HG03045 (cell line): Measurements from ENCODE around the gene ZDHHC7.
"Not testable (repeated sequence)": the region's sequence is repeated elsewhere in the genome, so short reads cannot be mapped to it uniquely, and the experiment has no call there.

ENCODE experiments used
- ATAC-seq: cut with Tn5 transposase; IDR thresholded peaks from one replicate; pipeline ENCODE4 v1.9.1; 2021; ENCODE audit warnings: mild to moderate bottlenecking, moderate library complexity; ENCODE audit not compliant: unreplicated experiment

Gene ZDHHC7

DNA sequence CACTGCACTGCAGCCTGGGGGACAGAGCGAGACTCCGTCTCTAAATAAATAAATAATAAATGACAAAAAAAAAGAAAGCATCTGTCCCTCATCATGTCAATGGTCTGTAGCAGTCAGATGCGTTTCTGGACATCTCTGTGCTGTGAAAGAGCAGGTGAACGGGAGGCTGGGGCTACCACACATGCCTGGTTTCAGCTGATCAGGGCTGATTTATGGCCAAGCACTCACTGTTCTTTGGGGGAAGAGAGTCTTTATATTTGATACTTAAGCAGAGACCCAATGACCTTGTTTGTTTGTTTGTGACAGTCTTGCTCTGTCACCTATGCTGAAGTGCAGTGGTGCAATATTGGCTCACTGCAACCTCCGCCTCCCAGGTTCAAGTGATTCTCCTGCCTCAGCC lies 33.7 kb upstream of the ZDHHC7 start:
- no peak for ATAC-seq

- no peak for ATAC-seq
Measured at GRCh38 chr16:85042606-85043005, 31.3 kb upstream of the ZDHHC7 start.

- ATAC-seq: no peak
Measured at GRCh38 chr16:85042167-85042526, 30.8 kb upstream of the ZDHHC7 start.

DNA sequence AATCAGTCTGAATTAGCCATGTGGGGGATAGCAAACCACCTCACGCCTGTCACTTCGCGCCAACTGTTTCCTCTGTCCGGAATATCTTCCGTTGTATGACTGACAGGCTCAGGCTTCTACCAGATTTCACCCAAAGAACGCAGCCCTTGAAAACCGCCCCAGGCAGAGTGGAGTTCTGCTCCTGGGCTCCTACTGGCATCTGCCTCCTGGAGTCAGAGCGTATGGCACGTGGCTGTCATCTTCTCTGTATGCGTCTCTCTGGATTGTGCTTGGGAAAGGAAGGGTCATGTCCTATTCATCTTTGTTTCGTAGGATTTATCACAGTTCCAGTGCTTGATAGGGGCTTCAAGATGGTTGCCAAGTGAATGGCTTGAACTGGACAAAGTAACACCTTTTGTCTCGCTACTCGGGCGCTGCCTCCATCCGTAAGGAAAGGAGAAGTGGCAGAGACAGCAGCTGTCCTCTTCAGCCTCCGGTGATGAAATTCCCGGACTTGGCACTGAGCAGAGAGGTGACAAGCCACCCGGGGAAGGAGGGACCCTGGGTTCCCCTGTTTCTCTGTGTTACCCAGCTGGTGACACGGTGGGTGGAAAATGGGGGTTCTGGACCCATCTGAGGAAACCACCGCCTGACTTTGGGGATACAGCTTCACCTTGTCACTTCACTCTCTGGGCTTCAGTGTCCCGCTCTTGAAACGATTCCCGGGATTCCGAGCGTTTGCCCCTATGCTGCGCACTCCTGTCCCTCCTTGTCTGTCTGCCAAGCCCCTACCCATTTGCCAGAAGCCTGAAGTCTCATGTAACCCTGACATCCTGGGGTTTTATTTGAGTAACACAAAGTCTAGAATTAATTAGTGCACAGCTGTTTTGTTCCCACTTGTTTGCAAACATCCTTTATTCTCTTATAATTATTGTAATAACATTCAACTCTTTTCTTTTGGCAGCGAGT lies 30.2 kb upstream of the ZDHHC7 start:
- no peak for ATAC-seq

DNA sequence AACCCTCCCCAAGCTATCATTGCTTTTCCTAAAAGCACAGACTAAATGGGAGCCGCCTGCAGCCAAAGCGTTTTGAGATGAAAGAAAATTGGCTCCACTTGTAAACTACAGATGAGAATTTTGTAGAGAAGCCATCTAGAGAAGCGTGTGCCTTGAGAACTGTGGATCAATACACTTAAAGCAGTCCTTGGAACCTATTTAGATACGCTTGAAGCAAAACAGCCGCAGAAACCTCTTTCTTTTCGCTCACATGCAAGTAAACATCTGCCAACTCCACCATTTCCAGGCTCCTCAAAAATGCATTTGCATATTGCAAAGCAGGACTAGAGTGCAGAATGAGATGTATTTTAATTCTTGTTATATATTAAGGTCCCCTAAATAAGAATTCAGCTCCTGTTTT lies 29.4 kb upstream of the ZDHHC7 start:
- ATAC-seq: no peak

GRCh38 chr16:85037721-85038120 lies 26.4 kb upstream of the ZDHHC7 start:
- no peak for ATAC-seq

- ATAC-seq: no peak
Measured at GRCh38 chr16:85037050-85037410, 25.7 kb upstream of the ZDHHC7 start.

DNA sequence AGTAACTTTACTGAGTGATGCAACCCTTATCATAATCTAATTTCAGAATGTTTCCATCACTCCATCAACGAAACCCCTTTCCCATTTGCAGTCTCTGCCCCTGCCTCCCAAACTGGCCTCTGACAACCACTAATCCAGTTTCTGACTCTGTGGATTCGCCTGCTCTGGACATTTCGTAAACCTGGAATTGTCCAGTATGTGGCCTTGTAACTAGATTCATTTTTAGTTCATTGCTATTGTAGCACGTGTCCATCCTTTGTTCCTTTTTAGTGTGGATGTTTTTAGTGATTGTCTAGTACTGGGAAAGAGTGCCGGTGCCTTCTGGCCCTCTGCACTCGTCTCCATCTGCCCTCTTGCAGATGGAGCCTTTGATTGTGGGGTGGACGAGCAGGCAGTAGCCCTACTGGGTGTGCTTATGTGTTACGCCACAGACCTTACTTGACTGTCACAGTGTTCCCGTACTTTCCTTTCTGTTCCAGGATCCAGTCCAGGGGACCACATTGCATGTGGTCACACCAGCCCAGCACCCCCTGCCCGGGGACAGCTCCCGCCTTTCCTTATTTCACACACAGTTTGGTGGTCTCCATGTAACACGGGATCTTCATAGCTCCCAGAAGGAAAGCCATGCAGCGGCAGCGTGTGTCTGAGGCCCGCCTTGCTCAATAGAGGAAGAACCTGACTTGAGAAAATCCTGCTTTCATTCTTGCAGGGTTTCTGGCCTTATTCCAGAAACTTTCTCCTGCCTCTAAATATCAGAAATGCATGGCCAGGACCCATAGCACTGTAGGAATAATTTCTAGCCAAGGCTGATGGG lies 25.1 kb upstream of the ZDHHC7 start:
- ATAC-seq: no peak

DNA sequence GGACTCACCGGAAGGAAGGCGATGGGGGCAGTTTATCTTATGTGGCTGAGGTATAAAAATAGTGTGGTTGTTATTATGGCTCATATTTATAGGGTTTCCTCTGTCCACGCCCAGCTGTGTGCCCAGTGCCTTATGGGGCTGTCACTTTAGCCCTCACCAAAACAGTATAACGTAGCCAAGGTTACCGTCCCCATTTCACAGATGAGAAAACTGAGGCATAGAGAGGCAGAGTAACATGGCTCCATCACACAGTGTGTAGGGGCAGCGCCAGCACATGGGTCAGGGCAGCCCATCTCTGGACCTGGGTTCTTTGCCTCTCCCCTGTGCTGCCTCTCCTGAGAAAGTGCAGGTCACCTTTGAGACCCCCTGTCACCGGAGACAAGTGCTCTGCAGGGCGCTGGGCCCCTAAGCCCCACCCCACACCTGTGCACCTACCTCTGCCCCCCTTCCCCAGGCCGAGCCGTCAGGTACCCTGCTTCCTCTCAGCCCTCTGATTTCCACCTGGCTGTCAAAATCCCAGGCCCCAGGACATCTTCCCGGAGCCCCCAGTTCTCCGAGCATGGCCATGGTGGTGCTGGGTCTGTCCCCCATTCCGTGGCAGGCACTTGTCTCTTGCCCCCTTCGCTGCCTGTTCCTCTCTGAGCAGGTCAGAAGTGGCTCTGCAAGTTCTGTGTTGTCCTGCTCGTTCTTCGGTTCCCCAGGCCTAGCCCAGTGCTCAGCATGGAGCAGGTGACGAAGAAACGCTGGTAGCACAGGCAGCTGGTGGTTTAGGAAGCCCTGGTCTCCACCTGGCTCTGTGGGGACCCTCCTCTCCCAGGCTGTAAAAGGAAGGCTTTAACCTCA lies 23.5 kb upstream of the ZDHHC7 start:
- no peak for ATAC-seq

- no peak for ATAC-seq
Measured at GRCh38 chr16:85033171-85033570, 21.8 kb upstream of the ZDHHC7 start.

DNA sequence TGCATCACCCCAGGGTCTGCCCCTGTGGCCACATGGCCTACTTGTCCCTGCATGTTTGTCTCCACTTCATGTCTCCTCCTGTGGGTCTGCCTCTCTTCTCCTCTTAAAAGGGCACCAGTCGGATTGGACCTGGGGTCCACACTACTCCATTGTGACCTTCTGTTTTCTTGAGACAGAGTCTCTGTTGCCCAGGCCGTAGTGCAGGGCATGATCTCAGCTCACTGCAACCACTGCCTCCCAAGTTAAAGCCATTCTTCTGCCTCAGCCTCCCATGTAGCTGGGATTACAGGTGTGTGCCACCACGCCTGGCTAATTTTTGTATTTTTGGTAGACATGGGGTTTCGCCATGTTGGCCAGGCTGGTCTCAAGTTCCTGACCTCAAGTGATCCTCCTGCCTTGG lies 20.9 kb upstream of the ZDHHC7 start:
- not testable (repeated sequence) for ATAC-seq

DNA sequence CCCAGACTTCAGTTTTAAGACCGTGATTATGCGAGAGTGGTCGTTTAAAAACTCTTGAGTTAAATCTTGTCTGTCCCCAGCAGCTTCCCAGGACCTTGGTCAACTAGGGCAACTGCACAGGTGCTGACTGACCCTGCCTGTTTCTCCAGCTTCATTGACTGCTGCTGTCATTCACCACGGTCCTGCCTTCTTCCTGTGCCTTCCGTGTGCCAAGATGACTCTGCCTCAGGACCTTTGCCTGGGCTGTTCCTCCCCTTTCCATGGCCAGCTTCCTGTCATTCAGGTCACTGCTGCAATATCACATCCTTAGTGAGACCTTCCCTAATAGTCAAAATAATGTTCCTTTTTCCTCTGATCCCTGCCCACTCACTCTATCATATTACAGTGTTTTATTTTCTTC lies 20.1 kb upstream of the ZDHHC7 start:
- ATAC-seq: no peak

GRCh38 chr16:85029981-85030401 lies 18.7 kb upstream of the ZDHHC7 start:
- ATAC-seq: no peak

- no peak for ATAC-seq
Measured at GRCh38 chr16:85029408-85029784, 18.1 kb upstream of the ZDHHC7 start.

DNA sequence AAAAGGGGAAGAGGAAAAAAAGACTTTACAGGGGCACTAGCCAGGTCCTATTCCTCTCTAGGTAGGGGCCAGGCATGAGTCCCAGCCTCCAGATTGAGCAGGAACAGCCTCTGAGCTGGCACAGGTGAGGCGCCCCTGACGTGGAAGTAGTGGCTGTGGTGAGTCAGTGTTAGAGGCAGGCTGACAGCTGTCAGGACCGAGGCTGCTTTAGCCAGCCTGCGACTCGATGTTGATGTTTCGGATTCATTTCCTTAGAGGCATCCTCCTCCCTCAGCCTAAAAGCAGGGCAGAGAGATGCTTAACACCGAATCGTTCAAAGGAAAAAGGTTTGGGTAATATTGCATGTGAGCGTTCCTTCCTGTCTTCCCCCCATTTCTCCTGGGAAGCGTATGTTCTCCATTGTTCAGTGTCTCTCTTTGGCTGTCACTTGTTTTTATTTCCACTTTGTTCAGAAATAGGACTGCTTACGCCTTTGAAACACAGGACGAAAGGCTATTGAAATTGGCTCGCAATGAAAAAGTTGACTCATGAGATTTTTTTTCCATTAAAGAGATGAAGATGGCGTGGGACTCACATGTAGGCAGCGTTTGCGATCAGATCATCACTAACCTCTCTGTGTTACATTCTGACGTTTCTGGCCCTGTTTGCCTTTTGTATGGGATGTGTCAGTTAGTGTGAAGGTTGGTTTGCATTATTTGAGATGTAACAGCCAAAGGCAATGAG lies 17.5 kb upstream of the ZDHHC7 start:
- peak; percentile 34 for ATAC-seq

- ATAC-seq: peak; percentile 18
Measured at GRCh38 chr16:85027958-85028684, 16.8 kb upstream of the ZDHHC7 start.

DNA sequence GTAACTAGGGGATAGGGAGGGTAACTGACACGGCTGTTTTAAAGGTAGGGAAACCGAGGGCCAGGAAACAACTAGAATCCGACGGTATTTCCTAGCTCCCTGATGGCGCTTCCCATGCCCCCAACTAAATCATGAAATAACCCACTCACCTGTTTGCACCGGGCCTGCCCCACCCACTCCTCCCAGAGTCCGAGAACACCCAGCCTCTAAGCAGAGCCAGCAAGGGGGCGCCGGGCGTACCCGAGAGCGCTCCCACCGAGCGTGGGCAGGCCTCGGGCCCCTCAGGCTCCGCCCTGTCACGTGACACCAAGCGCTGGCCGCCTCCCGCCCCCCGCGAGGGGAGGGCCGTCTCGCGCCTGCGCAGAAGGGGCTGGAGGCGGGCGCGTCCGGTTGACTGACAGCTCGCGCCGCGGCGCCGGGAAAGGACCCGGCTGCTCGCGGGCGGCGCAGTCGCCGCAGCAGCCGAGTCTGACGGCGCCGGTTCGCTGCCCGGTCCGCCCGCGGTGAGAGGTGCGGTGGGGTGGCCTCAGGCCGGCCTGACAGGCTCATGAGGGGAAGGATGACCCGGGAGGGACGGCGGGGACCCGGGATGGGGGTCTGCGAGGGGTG lies 16.1 kb upstream of the ZDHHC7 start, which contains the start of gene KIAA0513:
KIAA0513 (plus strand) TSS at position 447 of the 609 bp plus-strand sequence. CDS start 39,277 bp downstream, outside the sequence.
- ATAC-seq: peak; percentile 85

GRCh38 chr16:85026703-85027102 lies 15.4 kb upstream of the ZDHHC7 start:
- ATAC-seq: no peak
